GM12801 (cell line): ENCODE results near the gene GAL3ST3.

Source experiments
- CTCF ChIP-seq: IDR thresholded peaks from one replicate; pipeline ENCODE4 v1.5.1; 2011; ENCODE audit warnings: control low read depth; ENCODE audit not compliant: insufficient read length; ENCODE audit errors: extremely low read depth

GAL3ST3 gene

GRCh38 chr11:66068154-66068821 lies 19.3 kb upstream of the GAL3ST3 start:
- no peak for TF ChIP-seq CTCF

- TF ChIP-seq CTCF: no peak
Measured at GRCh38 chr11:66067640-66068039, 18.7 kb upstream of the GAL3ST3 start.

GRCh38 chr11:66066751-66067150 lies 17.8 kb upstream of the GAL3ST3 start:
- TF ChIP-seq CTCF: no peak

- no peak for TF ChIP-seq CTCF
Measured at GRCh38 chr11:66064571-66064970, 15.6 kb upstream of the GAL3ST3 start.

- no peak for TF ChIP-seq CTCF
Measured at GRCh38 chr11:66063900-66064299, 14.9 kb upstream of the GAL3ST3 start.

- no peak for TF ChIP-seq CTCF
Measured at GRCh38 chr11:66062408-66062807, 13.4 kb upstream of the GAL3ST3 start.

- no peak for TF ChIP-seq CTCF
Measured at GRCh38 chr11:66061268-66061667, 12.3 kb upstream of the GAL3ST3 start.
